D721Med (cell line): ENCODE results near the gene LPCAT1.
"Not testable (repeated sequence)": the region's sequence is repeated elsewhere in the genome, so short reads cannot be mapped to it uniquely, and the experiment has no call there.

Experiments used
- DNase-seq: peaks from one replicate; pipeline ENCODE4 v3.0.0; 2011; ENCODE audit warnings: low spot score; ENCODE audit not compliant: insufficient read length
- FAIRE-seq: peaks from 2 replicates; lab custom pipeline; 2011; peaks lifted over from hg19 to GRCh38; lab: Jason Lieb, UNC
- CTCF ChIP-seq: IDR thresholded peaks from 2 replicates; pipeline ENCODE4 v1.5.1; 2012; ENCODE audit warnings: mild to moderate bottlenecking, control low read depth; ENCODE audit not compliant: insufficient read depth; ENCODE audit errors: missing control alignments

LPCAT1 gene

GRCh38 chr5:1428107-1428506 lies 95.7 kb downstream of the LPCAT1 start:
- FAIRE-seq, result no peak
- DNase-seq, result no peak
- no peak for TF ChIP-seq CTCF

DNA sequence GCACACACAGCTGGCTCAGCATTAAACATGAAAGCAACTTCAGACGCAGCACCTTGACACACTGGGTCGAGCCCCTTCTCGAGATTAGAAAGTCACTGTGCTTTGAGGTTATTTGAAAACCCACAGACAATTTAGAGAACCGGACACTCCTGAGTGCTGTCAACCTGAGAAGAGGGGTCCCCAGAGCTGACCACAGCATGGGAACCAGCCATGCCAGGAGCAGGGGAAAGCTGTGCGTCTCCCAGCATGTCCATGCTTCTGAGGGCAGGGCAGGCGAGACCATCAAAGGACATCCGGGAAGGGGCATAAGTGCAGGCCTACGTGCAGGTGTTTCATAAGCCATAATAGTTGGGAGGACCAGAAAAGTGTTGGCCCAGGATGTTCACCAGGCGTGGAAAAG lies 99.0 kb downstream of the LPCAT1 start:
- FAIRE-seq, result no peak

GRCh38 chr5:1423901-1424603 lies 99.7 kb downstream of the LPCAT1 start:
- DNase-seq (no peak), FAIRE-seq (no peak)
- no peak for TF ChIP-seq CTCF

More for the DNA sequence above, 99.0 kb downstream of the LPCAT1 start:
- no peak for DNase-seq
- TF ChIP-seq CTCF, result no peak

DNA sequence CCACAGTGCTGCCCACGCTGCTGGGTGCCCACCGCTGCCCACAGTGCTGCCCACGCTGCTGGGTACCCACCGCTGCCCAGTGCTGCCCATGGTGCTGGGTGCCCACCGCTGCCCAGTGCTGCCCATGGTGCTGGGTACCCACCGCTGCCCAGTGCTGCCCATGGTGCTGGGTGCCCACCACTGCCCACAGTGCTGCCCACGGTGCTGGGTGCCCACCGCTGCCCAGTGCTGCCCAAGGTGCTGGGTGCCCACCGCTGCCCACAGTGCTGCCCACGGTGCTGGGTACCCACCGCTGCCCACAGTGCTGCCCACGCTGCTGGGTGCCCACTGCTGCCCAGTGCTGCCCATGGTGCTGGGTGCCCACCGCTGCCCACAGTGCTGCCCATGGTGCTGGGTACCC lies 101.2 kb downstream of the LPCAT1 start:
- not testable (repeated sequence) for FAIRE-seq, DNase-seq

GRCh38 chr5:1421521-1422341 lies 102.0 kb downstream of the LPCAT1 start:
- TF ChIP-seq CTCF, result no peak
- FAIRE-seq (no peak), DNase-seq (no peak)

DNA sequence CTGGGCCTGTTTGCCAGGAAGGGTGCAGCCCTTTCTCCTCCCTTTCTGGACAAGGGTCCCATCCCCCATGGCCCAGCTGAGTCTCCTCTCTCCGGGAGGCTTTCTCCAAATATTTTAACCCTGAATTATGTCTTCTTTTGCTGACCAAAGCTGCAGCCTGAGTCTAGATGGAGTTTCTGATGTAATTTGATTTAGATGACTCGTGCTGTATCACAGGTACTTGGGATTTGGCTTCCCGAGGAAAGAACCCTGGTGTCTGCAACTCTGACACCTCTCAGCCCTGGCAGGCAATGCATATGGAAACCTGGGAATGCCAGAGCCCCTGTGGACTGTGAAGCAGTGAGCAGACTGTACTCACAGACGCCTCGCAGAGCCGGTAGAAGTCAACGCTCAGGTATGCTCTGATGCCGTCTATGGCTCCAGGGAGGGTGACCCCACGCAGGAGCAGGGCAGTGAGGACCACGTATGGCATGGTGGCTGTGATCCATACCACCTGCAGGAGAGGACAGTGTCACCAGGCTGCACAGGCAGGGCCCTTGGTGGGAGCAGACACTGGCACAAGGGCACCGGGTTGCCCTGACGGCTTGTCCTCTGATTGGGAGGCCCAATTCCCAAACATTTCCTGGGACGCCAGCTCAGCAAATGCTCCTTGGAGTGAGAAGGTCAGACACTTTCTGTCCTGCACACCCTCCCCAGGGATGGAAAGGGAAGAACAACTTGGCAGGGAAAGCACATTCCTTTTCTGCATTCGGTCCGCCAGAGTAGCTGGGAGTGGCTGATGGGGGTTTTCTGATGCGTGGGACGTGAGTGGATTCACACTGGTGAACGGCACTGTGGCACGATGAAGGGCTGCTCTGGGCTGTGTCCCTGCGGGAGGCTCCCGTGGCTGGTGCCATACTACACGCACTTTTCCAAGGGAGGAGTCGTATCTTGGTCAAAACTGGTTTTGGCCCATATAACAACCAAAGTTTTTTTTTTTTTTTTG lies 103.3 kb downstream of the LPCAT1 start:
- TF ChIP-seq CTCF, result no peak
- FAIRE-seq (no peak), DNase-seq (no peak)
